Trophoblast cell (in vitro differentiated cells and primary cell): ENCODE results near the gene AUH.

Experiments used
- DNase-seq, 2 donors: peaks; one replicate each; pipeline ENCODE4 v3.0.0-alpha.2; 2016
- H2AFZ ChIP-seq: 2 replicates; pipeline ENCODE4 v1.6.1; 2013; ENCODE audit warnings: low read length, moderate library complexity, mild to moderate bottlenecking; ENCODE audit not compliant: insufficient read depth, poor library complexity
- H2AK5ac ChIP-seq: 2 replicates; pipeline ENCODE4 v1.6.1; 2013; ENCODE audit warnings: mild to moderate bottlenecking, low read length
- H2BK120ac ChIP-seq: 2 replicates; pipeline ENCODE4 v1.6.1; 2013; ENCODE audit warnings: low read length, mild to moderate bottlenecking, moderate library complexity; ENCODE audit not compliant: insufficient read depth, poor library complexity
- H2BK12ac ChIP-seq: 2 replicates; pipeline ENCODE4 v1.6.1; 2013; ENCODE audit warnings: mild to moderate bottlenecking, low read length, moderate library complexity
- H2BK5ac ChIP-seq: 2 replicates; pipeline ENCODE4 v1.6.1; 2013; ENCODE audit warnings: low read length, low read depth, moderate library complexity, mild to moderate bottlenecking; ENCODE audit not compliant: poor library complexity
- H3K14ac ChIP-seq: 2 replicates; pipeline ENCODE4 v1.6.1; 2013; ENCODE audit warnings: mild to moderate bottlenecking, low read length
- H3K18ac ChIP-seq: 2 replicates; pipeline ENCODE4 v1.6.1; 2013; ENCODE audit warnings: mild to moderate bottlenecking, low read length
- H3K23ac ChIP-seq: 2 replicates; pipeline ENCODE4 v1.6.1; 2013; ENCODE audit warnings: low read length
- H3K27ac ChIP-seq: 2 replicates; pipeline ENCODE4 v1.5.1; 2013; ENCODE audit warnings: low read depth, mild to moderate bottlenecking, inconsistent platforms, low read length, moderate library complexity
- H3K27me3 ChIP-seq: 2 replicates; pipeline ENCODE4 v1.6.1; 2013; ENCODE audit warnings: inconsistent platforms, mild to moderate bottlenecking, low read length, moderate library complexity; ENCODE audit not compliant: insufficient read depth
- H3K36me3 ChIP-seq, 2 experiments: 1 replicate in 1 of 2; 2 replicates in 1 of 2; pipeline ENCODE4 v1.6.1; 2013; ENCODE audit warnings: low read length in 2 of 2, mild to moderate bottlenecking in 2 of 2, moderate library complexity in 1 of 2; ENCODE audit not compliant: insufficient read depth in 2 of 2, control insufficient read depth in 1 of 2
- H3K4ac ChIP-seq: 2 replicates; pipeline ENCODE4 v1.6.1; 2013; ENCODE audit warnings: low read depth, mild to moderate bottlenecking, low read length, moderate library complexity
- H3K4me1 ChIP-seq, 2 experiments: 1 replicate in 1 of 2; 2 replicates in 1 of 2; pipeline ENCODE4 v1.6.1; 2013; ENCODE audit warnings: low read length in 2 of 2, mild to moderate bottlenecking in 2 of 2, moderate library complexity in 1 of 2; ENCODE audit not compliant: insufficient read depth in 2 of 2, control insufficient read depth in 1 of 2
- H3K4me2 ChIP-seq: 2 replicates; pipeline ENCODE4 v1.6.1; 2013; ENCODE audit warnings: inconsistent platforms, mild to moderate bottlenecking, low read length, moderate library complexity
- H3K4me3 ChIP-seq: 2 replicates; pipeline ENCODE4 v1.5.1; 2013; ENCODE audit warnings: mild to moderate bottlenecking, low read depth, low read length, inconsistent platforms
- H3K79me1 ChIP-seq: one replicate; pipeline ENCODE4 v1.6.1; 2013; ENCODE audit warnings: low read length
- H3K79me2 ChIP-seq: 2 replicates; pipeline ENCODE4 v1.6.1; 2013; ENCODE audit warnings: low read length, mild to moderate bottlenecking; ENCODE audit not compliant: control insufficient read depth, insufficient read depth, poor library complexity
- H3K9ac ChIP-seq: 2 replicates; pipeline ENCODE4 v1.6.1; 2013; ENCODE audit warnings: mild to moderate bottlenecking, low read length
- H3K9me3 ChIP-seq: 2 replicates; pipeline ENCODE4 v1.6.1; 2013; ENCODE audit warnings: low read depth, mild to moderate bottlenecking, control low read depth, inconsistent platforms, low read length; ENCODE audit not compliant: insufficient read depth
- H4K12ac ChIP-seq: 2 replicates; pipeline ENCODE4 v1.6.1; 2013; ENCODE audit warnings: low read depth, mild to moderate bottlenecking, low read length, moderate library complexity
- H4K8ac ChIP-seq: 2 replicates; pipeline ENCODE4 v1.6.1; 2013; ENCODE audit warnings: low read depth, mild to moderate bottlenecking, low read length, moderate library complexity
- H4K91ac ChIP-seq: one replicate; pipeline ENCODE4 v1.6.1; 2013; ENCODE audit warnings: low read depth, mild to moderate bottlenecking, low read length, moderate library complexity
- WGBS: extraction: QIAGEN DNeasy Blood & Tissue Kit; methylation state at CpG from one replicate; pipeline ENCODE4 v1.1.7; 2013; ENCODE audit warnings: missing lambda C conversion rate; ENCODE audit not compliant: insufficient read length, insufficient coverage; ENCODE audit errors: extremely low coverage; 5-methylcytosine and 5-hydroxymethylcytosine counted together

AUH gene

GRCh38 chr9:91208837-91209236 is 152.9 kb downstream of the AUH start:
- Histone ChIP-seq H4K91ac (no peak overlapping the region), H3K18ac (no peak overlapping the region), H2BK5ac (no peak overlapping the region), H3K79me1 (no peaks in the 10 kb centered on the region), H3K4me3 (no peak overlapping the region), H2AK5ac (no peak overlapping the region), H2BK12ac (no peak overlapping the region), H4K12ac (no peak overlapping the region), H4K8ac (no peak overlapping the region), H3K27ac (no peak overlapping the region), H3K23ac (no peak overlapping the region), H3K9me3 (no peaks in the 10 kb centered on the region), H3K79me2 (no peaks in the 10 kb centered on the region), H3K36me3 (peaks cover 0 to 2% of the 10 kb centered on the region in 2 experiments), H2BK120ac (no peak overlapping the region), H3K9ac (no peak overlapping the region), H3K27me3 (no peaks in the 10 kb centered on the region), H3K14ac (no peak overlapping the region), H2AFZ (no peak overlapping the region), H3K4ac (no peak overlapping the region), H3K4me2 (no peak overlapping the region), H3K4me1 (peaks cover 2 to 5% of the 10 kb centered on the region in 2 experiments)
- no CpG with 5 or more reads among the region's 5 CpGs for WGBS
- no peak for DNase-seq

- H3K18ac ChIP-seq, result no peak overlapping the region
- no peak overlapping the region for H3K14ac ChIP-seq
- no peak overlapping the region for H2BK5ac ChIP-seq
- H3K36me3 ChIP-seq, result peaks cover 0 to 2% of the 10 kb centered on the region in 2 experiments
- no peaks in the 10 kb centered on the region for H3K79me2 ChIP-seq
- H3K9ac ChIP-seq, result no peak overlapping the region
- H3K4ac ChIP-seq, result no peak overlapping the region
- H3K4me3 ChIP-seq, result no peak overlapping the region
- H3K9me3 ChIP-seq, result no peaks in the 10 kb centered on the region
- H2AFZ ChIP-seq, result no peak overlapping the region
- no CpG with 5 or more reads among the region's 3 CpGs for WGBS
- no peak overlapping the region for H4K91ac ChIP-seq
- no peak overlapping the region for H4K12ac ChIP-seq
- H3K79me1 ChIP-seq, result no peaks in the 10 kb centered on the region
- no peak overlapping the region for H2BK12ac ChIP-seq
- H3K4me2 ChIP-seq, result no peak overlapping the region
- H3K27ac ChIP-seq, result no peak overlapping the region
- no peak overlapping the region for H3K23ac ChIP-seq
- no peak for DNase-seq
- no peak overlapping the region for H4K8ac ChIP-seq
- H2AK5ac ChIP-seq, result no peak overlapping the region
- no peak overlapping the region for H2BK120ac ChIP-seq
- H3K4me1 ChIP-seq, result peaks cover 2 to 5% of the 10 kb centered on the region in 2 experiments
- H3K27me3 ChIP-seq, result no peaks in the 10 kb centered on the region
Measured at GRCh38 chr9:91208419-91208745, 153.3 kb downstream of the AUH start.

GRCh38 chr9:91207729-91208418 is 153.8 kb downstream of the AUH start:
- H4K91ac ChIP-seq, result no peak overlapping the region
- H4K8ac ChIP-seq, result no peak overlapping the region
- no peak overlapping the region for H2BK120ac ChIP-seq
- no peak overlapping the region for H2AK5ac ChIP-seq
- no peaks in the 10 kb centered on the region for H3K27me3 ChIP-seq
- H3K9ac ChIP-seq, result no peak overlapping the region
- no peak overlapping the region for H4K12ac ChIP-seq
- H2BK5ac ChIP-seq, result no peak overlapping the region
- no peak overlapping the region for H3K23ac ChIP-seq
- H3K4ac ChIP-seq, result no peak overlapping the region
- H3K9me3 ChIP-seq, result no peaks in the 10 kb centered on the region
- H2BK12ac ChIP-seq, result no peak overlapping the region
- H3K18ac ChIP-seq, result no peak overlapping the region
- no CpG with 5 or more reads among the region's 8 CpGs for WGBS
- no peak overlapping the region for H3K4me3 ChIP-seq
- H2AFZ ChIP-seq, result no peak overlapping the region
- no peak overlapping the region for H3K27ac ChIP-seq
- H3K14ac ChIP-seq, result no peak overlapping the region
- no peaks in the 10 kb centered on the region for H3K79me1 ChIP-seq
- H3K4me1 ChIP-seq, result peaks cover 2 to 3% of the 10 kb centered on the region in 2 experiments
- peak; percentile 26 to 74 for DNase-seq
- H3K79me2 ChIP-seq, result no peaks in the 10 kb centered on the region
- no peak overlapping the region for H3K4me2 ChIP-seq
- H3K36me3 ChIP-seq, result peaks cover 0 to 2% of the 10 kb centered on the region in 2 experiments

- H3K23ac ChIP-seq, result no peak overlapping the region
- H2BK12ac ChIP-seq, result no peak overlapping the region
- H3K4me3 ChIP-seq, result no peak overlapping the region
- no peaks in the 10 kb centered on the region for H3K9me3 ChIP-seq
- H3K4ac ChIP-seq, result no peak overlapping the region
- peaks cover 0 to 2% of the 10 kb centered on the region in 2 experiments for H3K4me1 ChIP-seq
- peak; percentile 57 to 83 for DNase-seq
- no peaks in the 10 kb centered on the region for H3K79me2 ChIP-seq
- H4K8ac ChIP-seq, result no peak overlapping the region
- no CpG with 5 or more reads among the region's 9 CpGs for WGBS
- no peak overlapping the region for H2AFZ ChIP-seq
- H3K27me3 ChIP-seq, result no peaks in the 10 kb centered on the region
- H2AK5ac ChIP-seq, result no peak overlapping the region
- H3K14ac ChIP-seq, result no peak overlapping the region
- no peak overlapping the region for H3K4me2 ChIP-seq
- no peaks in the 10 kb centered on the region for H3K79me1 ChIP-seq
- no peak overlapping the region for H4K12ac ChIP-seq
- H2BK120ac ChIP-seq, result no peak overlapping the region
- no peak overlapping the region for H3K27ac ChIP-seq
- peaks cover 0 to 2% of the 10 kb centered on the region in 2 experiments for H3K36me3 ChIP-seq
- no peak overlapping the region for H3K9ac ChIP-seq
- no peak overlapping the region for H4K91ac ChIP-seq
- no peak overlapping the region for H2BK5ac ChIP-seq
- H3K18ac ChIP-seq, result no peak overlapping the region
Measured at GRCh38 chr9:91207397-91207728, 154.4 kb downstream of the AUH start.
